Right lung (tissue), 5 donors: ENCODE measurements around the gene SH3PXD2A. TPM values are rescaled to one million over a fixed set of nuclear protein-coding genes. Genes with fewer than 3 reads are reported as not detected.
"Not testable (repeated sequence)": the region's sequence is repeated elsewhere in the genome, so short reads cannot be mapped to it uniquely, and the experiment has no call there.

Experiments
- DNase-seq, 2 donors: peaks; one replicate each; pipeline ENCODE4 v3.0.0-alpha.2; 2013
- polyA plus RNA-seq, 5 donors: library from polyadenylated mRNA; unstranded; fragments of 120-200 nt; gene quantifications; one replicate each; pipeline versions ENCODE4 v1.2.1 to v1.2.3, GENCODE V29; 2013; ENCODE audit warnings: inconsistent platforms in 1 of 5, low replicate concordance in 1 of 5; ENCODE audit not compliant: insufficient read length in 5 of 5, insufficient read depth in 1 of 5

The SH3PXD2A gene
- polyA plus RNA-seq, 5 donors, result 77.6 to 101 (median 84.0) TPM

GRCh38 chr10:103834436-103835095, 20.8 kb downstream of the SH3PXD2A start:
- no peak for DNase-seq

DNA sequence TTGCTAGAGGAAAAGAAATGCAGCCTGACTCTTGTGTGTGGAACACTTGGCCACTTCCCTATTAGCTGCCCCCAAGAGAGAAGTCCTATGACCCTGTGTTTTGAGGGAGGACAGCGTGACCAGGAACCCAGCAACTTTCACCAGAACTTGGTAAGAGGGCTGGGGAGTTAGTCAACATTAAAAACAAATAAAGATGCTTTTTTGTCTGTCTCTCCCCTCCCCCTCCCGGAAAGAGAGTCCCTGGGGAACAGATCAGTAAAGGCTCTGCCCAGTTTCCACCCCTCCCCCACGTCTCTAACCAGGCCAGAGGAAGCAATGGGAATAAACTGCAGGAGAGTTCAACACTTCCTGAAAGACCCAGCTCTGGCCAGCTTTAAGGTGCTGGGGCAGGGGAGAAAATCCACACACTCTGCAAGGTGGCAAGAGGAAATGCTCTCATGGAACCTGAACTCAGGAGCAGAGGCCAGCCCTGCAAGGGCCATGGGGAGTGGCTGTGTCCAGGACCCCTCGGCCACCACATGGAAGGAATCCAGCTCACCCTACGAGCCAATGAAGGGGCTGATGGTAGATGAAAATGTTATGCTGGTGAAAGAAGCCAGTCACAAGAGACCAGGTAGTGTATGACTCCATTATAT, 21.5 kb downstream of the SH3PXD2A start:
- DNase-seq, result no peak

DNA sequence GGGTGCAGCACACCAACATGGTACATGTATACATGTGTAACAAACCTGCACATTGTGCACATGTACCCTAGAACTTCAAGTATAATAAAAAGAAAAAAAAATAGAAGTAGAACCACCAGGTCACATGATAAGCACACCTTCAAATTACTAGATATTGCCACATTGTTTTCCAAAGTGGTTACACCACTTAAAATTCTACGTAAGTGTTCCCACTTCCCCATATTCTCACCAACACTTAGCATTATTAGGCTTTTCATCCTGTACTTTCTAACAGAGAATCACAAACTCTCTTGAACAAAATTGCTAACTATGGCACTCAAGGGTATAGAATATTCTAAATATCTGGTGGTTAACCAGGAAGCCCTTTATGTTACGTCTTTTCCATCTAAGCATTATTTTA, 22.6 kb downstream of the SH3PXD2A start:
- no peak for DNase-seq

GRCh38 chr10:103829838-103830465, 25.4 kb downstream of the SH3PXD2A start:
- DNase-seq, result no peak

DNA sequence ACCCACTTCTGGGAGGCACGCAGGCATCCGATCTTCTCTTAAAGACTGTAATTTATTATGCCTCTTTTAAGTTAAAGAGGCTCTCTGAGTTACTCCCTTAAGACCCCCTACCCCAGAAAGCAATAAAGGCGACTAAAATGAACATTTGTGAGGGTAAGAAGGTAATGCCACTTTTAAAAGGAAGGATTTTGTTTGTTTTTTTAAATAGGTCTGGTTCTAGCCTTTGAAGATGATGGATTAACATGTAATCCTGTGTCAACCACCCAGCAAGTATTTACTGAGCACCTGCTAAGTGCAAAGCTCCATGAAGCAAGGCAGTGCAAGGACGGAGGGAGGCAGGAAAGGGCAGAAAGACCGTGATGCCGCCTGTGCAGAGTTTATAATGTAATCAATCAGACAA, 26.1 kb downstream of the SH3PXD2A start:
- DNase-seq, result no peak

DNA sequence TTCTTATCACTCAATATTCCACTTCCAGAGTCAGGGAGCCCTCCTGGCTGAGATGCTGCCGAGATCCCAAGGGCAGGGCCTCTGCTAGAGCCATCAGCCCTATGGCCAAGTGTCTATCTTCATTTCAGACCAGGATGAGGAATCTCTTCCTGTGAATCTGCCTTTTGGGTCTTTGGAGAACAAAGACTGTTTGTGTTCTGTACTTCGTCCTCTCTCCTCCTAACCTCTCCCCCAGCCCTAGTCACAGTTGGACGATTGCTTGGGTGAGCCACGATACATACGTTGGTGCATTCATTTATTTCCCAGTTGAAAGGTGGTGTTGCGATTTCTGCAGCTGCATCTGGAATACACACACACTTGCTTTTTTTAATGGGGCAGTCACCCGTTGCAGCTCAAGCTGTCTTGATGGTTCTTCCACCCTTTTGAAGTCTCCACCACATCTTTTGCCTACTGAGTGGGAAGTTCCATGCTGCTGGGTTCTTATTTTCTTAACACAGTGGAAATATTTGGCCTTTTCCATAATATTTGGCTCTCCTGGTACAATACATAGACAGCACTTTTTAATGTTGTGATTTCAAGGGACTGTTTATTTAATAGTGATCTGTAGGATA, 26.7 kb downstream of the SH3PXD2A start:
- no peak for DNase-seq

DNA sequence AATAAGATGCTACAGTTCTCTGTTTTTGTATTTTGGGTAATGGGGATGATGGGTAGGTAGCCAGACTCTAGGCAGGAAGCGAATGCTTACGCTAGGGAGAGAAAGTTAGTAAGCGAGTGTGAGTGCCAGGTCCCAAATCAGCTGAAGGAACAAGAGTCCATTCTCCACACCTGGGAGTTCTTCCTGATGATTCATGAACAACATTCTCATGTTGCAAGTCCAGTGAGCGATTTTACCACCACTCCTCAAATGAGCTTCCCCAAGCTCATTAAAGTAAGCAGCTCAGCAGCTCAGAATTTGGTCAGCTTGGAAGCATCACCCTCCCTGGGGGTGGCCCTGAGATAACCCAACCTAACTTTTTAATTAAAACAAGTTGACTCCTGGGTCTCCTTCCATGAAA, 27.3 kb downstream of the SH3PXD2A start:
- DNase-seq, result no peak

GRCh38 chr10:103826885-103827284, 28.5 kb downstream of the SH3PXD2A start:
- DNase-seq, result no peak

DNA sequence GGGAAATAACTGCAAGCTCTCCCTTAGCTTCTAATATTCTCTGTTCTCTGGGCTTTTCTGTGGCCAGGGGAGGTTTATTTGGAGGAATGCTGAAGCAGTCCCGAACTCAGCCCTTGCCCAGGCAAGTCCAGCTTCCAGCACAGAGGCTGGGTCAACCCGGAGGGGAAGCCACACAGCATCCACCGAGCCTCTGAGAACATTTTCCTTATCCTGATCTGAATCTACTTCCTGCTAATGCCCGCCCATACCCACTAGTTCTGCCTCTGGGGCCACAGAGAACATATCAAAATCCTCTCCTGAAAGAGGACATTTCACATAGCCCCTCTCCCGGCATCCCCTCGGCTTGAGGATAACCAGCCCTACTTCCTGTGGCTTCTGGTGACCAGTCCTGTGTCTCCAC, 31.1 kb downstream of the SH3PXD2A start:
- no peak for DNase-seq

DNA sequence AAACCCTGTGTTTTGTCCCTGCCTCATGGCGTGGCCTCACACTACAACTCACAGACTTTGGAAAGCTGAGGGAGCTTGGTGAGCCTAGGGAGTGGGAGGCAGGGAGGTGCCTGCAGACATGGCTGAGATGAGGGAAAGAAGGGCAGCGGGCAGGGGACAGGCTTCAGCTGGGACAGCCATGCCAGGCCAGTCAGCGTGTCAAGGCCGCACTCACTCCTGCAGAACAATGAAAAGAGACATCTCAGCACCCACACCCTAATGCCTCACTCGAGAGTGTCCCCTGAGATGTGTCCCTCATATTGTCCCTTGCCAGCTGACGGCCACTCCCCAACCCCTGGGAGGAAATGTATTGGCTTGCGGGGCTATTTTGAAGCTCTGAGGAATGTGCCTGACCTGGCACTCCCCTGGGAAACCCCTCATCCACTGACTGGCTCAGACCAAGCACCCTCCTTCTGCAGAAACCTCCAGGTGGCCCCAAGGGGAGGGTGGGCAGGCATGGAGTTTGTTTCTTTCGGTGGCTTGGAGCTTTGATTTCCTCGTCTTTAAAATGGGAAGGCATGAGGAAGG, 31.6 kb downstream of the SH3PXD2A start:
- no peak for DNase-seq

DNA sequence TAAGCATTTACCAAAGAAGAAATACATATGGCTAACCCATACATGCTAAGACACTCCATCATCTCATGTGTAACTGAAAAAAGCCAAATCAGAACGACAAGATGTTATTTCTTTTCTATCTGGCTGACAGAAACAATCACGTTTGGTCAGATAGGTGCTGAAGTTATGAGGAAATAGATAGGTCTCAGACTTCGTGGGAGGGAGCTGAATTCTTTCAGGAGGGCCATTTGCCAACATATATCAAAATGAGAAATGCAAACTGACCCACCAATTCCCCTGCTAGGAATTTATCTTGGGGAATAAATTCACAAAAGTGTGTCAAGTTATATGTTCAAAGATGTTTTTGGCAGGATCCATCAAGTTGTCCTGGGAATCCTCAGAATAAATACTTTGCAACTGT, 32.6 kb downstream of the SH3PXD2A start:
- DNase-seq, result no peak

DNA sequence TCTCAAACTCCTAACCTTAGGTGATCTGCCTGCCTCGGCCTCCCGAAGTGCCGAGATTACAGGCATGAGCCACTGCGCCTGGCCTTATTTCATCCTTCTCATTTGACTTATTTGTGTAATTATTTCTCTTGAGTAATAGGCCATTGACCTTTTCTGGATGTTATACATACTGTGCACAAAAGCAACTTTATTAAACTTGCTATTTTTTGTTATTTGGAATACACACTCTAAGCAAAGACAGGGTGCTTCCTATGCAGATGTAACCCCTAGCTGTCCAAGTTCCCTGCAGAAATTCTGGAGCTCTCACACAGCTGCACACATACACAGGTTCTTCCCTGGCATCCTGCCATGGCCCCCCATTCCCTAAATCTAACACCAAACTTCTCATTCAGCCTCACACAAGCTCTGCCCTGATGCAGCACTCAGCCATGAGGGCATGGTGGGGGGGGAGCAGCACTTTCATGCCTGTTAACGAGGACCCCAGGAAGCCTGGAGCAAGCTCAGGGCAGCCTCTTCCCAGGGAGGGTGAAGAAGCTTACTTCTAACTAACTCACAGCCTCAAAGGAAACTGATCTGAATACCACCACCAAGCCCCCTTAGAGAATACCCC, 33.2 kb downstream of the SH3PXD2A start:
- peak in 1 of 2 donors; percentile 56 for DNase-seq

GRCh38 chr10:103820101-103821062, 35.0 kb downstream of the SH3PXD2A start:
- DNase-seq, result peak; percentile 70 to 76

DNA sequence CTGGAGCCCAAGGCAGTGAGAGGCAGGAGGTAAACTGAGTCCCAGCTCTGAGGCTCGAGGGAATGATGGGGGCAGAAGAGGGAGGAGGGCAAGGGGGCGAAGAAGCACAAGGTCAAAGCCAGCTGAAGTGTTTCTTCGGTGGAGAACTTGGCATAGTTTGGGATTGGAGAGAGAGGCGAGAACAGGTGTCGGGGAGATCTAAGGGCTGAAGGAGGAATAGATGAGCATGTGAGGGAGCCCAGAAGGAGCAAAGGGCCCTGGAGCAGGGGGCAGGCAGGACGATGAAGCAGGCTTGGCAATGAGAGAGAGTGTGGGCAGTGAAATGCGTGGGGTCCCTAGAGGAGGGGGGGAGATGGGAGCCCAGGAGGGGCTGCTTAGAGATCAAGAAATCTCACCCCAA, 35.9 kb downstream of the SH3PXD2A start:
- no peak for DNase-seq

- no peak for DNase-seq
These were observed 36.5 kb downstream of the SH3PXD2A start for GRCh38 chr10:103818765-103819374.

GRCh38 chr10:103818105-103818504, 37.3 kb downstream of the SH3PXD2A start:
- DNase-seq, result no peak

DNA sequence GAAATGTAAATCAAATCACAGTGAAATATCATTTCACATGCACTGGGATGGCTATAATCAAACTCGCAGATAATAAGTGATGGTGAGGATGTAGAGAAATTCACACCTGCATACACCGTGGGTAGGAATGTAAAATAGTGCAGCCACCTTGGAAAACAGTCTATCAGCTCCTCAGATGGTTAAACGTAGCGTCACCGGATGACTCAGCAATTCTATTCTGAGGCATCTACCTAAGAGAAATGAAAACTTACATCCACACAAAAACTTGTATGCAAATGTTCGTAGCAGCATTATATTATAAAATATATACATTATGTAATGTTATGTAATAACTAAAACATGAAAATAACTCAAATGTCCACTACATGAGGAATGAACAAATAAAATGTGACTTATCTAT, 38.9 kb downstream of the SH3PXD2A start:
- DNase-seq, result no peak

DNA sequence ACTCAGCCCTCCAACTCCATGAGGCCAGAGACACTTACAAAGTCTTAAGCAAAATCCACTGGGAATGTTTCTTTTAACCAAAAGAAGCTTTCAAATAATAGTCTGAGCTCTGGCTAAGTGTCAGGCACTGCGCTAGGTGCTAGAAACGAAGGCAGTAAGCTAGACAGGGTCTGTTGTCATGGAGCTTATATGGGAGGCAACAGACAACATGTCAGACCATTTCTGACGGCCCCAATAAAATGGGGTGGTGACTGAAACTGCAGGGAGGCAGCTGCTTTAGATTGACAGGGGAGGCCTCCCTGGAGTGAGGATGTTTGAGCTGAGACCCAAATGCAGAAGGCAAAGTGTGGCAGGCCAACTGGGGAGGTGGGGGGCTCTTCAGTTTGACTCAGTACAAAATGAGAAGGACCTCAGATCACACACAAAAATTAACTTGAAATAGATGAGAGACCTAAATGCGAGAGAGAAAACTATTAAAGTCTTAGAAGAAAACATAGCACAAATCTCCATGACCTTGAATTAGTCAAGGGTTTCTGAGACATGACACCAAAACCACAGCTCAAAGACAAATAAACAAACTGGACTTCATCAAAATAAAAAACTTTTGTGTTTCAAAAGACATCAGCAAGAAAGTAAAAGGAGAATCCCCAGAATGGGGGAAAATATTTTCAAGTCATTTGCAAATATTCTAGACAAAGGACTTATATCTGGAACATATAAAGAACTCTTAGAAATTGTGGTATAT, 40.6 kb downstream of the SH3PXD2A start:
- DNase-seq, result no peak

GRCh38 chr10:103814105-103814504, 41.3 kb downstream of the SH3PXD2A start:
- no peak for DNase-seq

DNA sequence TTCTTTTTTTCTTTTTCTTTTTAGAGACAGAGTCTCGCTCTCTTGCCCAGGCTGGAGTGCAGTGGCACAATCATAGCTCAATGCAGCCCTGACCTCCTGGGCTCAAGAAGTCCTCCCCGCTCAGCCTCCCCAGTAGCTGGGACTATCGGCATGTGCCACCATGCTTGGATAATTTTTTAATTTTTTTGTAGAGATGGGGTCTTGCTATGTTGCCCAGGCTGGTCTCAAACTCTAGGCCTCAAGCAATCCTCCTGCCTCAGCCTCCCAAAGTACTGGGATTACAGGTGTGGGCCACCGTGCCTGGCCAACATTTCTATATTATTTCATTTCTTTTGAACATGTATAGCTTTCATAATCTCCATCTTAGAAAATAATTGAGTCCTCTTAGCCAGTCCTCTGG, 42.1 kb downstream of the SH3PXD2A start:
- not testable (repeated sequence) for DNase-seq
